Vagina (tissue), 2 donors: ENCODE results near the gene MICALL2. TPM values are rescaled to one million over a fixed set of nuclear protein-coding genes. Genes with fewer than 3 reads are reported as not detected.
A peak's percentile ranks its signal among the peaks of the same experiment; 100 is the strongest.

ENCODE experiments used
- DNase-seq, 2 donors: peaks; one replicate each; pipeline ENCODE4 v3.0.0-alpha.2; 2017; ENCODE audit errors: extremely low spot score in 2 of 2
- H3K27ac ChIP-seq: fragments of 200-600 bp; sonication (generic); one replicate; pipeline ENCODE4 v1.5.1; 2019
- H3K27me3 ChIP-seq: fragments of 200-600 bp; sonication (generic); one replicate; pipeline ENCODE4 v1.5.1; 2019
- H3K36me3 ChIP-seq, 2 donors: fragments of 200-600 bp; sonication (generic); one replicate each; pipeline ENCODE4 v1.5.1; 2017 to 2019
- H3K4me1 ChIP-seq: fragments of 200-600 bp; sonication (generic); one replicate; pipeline ENCODE4 v1.5.1; 2019
- H3K4me3 ChIP-seq, 2 donors: fragments of 200-600 bp; sonication (generic); 1 replicate in 1 of 2; 2 replicates in 1 of 2; pipeline ENCODE4 v1.5.1; 2016 to 2019
- H3K9me3 ChIP-seq: fragments of 200-600 bp; sonication (generic); one replicate; pipeline ENCODE4 v1.5.1; 2019
- POLR2A ChIP-seq, 2 donors: fragments of 450-650 bp; IDR thresholded peaks; one replicate each; pipeline ENCODE4 v1.6.1; 2017; ENCODE audit warnings: antibody characterized with exemption in 2 of 2, mild to moderate bottlenecking in 2 of 2, moderate library complexity in 2 of 2
- POLR2AphosphoS5 ChIP-seq, 2 donors: sonication (generic); formaldehyde crosslinking; IDR thresholded peaks; one replicate each; pipeline ENCODE4 v1.9.0; 2017; ENCODE audit warnings: antibody characterized with exemption in 2 of 2, mild to moderate bottlenecking in 2 of 2, low read depth in 1 of 2; ENCODE audit not compliant: insufficient read depth in 1 of 2
- intact Hi-C: fragments of 100-400 bp; cut with DNase I; formaldehyde crosslinking; loops from one replicate; pipeline ENCODE4 v1.15.1; 2023
- total RNA-seq: library from RNA; depleted of rRNA; stranded (reverse); fragments of >200 nt; gene quantifications from one replicate; pipeline ENCODE4 v1.2.3, GENCODE V29; 2016
- TF ChIP-seq, protein P1 (sequence below), 3 experiments: fragments of 450-650 bp in 2 of 3; fragments of 200-600 bp in 1 of 3; sonication (generic) in 1 of 3; IDR thresholded peaks; one replicate each; pipeline ENCODE4 v1.5.1; 2017 to 2019; ENCODE audit warnings: antibody characterized with exemption in 3 of 3, mild to moderate bottlenecking in 2 of 3, moderate library complexity in 2 of 3

Gene MICALL2
- total RNA-seq = 15.7 TPM

DNA sequence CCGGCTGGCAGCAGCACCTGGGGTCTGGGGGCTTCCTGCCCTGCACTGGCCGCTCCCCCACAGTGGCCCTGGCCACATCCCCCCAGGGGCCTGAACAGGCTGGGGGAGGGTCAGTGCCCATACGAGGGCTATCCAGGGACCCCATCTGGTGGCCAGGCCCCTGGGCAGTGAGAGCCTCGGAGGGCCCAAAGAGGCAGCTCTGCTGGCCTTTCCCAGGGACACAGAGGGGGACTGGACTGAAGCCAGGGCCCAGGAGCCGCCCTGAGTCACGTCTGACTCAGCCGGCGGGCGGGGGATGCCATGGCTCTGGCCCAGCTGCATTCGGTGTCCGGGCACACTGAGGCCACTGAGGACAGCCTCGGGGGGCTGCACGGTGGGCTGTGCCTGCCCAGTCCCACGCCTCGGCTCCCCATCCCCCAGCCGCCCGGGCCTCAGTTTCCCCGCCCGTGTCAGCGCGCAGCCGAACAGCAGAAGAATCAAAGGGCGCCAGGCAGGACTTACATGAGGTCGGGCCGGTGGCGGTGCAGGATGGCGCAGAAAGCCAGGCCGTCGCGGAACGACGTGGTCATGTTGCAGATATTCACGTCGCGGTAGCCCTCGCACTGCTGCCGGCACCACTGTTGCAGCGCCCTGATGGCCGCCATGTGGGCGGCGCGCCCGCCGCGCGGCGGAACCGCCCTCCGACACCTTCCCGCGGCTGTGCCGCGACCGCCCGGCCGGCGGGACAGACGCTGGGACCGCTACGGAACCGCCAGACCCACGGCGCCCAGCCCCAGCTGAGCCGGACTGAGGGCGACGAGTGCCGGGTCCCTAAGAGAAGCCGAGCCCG, at the start of gene MICALL2:
TSS of gene MICALL2 (minus strand) at position 788 of the 829 bp plus-strand sequence. CDS start at position 644, 144 bp downstream.
- Histone ChIP-seq H3K27me3 (no peaks in the 10 kb centered on the region), H3K4me3 (peak within 1 kb of the TSS; percentile 89 to 91), H3K27ac (peak within 1 kb of the TSS; percentile 88), H3K9me3 (no peaks in the 10 kb centered on the region), H3K4me1 (peaks cover 84% of the 10 kb centered on the region), H3K36me3 (no peaks in the 10 kb centered on the region)
- peak in 1 of 2 donors; percentile 84 for TF ChIP-seq POLR2A (IDR thresholded peaks at IDR 0.05)
- peak in 1 of 2 donors; percentile 79 for TF ChIP-seq POLR2AphosphoS5 (IDR thresholded peaks at IDR 0.05; ENCODE audit: insufficient read depth in 1 of 2, low read depth in 1 of 2)
- TF ChIP-seq, protein P1, sequence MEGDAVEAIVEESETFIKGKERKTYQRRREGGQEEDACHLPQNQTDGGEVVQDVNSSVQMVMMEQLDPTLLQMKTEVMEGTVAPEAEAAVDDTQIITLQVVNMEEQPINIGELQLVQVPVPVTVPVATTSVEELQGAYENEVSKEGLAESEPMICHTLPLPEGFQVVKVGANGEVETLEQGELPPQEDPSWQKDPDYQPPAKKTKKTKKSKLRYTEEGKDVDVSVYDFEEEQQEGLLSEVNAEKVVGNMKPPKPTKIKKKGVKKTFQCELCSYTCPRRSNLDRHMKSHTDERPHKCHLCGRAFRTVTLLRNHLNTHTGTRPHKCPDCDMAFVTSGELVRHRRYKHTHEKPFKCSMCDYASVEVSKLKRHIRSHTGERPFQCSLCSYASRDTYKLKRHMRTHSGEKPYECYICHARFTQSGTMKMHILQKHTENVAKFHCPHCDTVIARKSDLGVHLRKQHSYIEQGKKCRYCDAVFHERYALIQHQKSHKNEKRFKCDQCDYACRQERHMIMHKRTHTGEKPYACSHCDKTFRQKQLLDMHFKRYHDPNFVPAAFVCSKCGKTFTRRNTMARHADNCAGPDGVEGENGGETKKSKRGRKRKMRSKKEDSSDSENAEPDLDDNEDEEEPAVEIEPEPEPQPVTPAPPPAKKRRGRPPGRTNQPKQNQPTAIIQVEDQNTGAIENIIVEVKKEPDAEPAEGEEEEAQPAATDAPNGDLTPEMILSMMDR (IDR thresholded peaks at IDR 0.05) = no peak
- intact Hi-C loops = no loop called here
- DNase-seq = no peak

DNA sequence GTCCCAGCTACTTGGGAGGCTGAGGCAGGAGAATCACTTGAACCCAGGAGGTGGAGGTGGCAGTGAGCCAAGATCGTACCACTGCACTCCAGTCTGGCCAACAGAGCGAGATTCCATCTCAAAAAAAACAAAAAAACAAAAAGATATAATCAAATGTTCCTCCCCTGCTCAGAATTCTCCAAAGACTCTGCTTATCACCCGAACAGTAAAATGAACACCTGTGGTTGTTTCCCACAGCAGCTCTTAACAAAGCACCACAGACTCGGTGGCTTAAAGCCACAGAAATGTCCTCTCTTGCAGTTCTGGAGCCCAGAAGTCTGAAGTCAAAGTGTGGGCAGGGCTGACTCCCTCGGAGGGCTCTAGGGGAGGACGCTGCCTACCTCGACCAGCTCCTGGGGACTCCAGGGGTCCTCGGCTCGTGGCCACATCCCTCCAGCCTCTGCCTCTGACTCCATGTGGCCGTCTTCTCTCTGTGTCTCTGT, 49.0 kb upstream of the MICALL2 start:
- Histone ChIP-seq H3K27me3 (no peaks in the 10 kb centered on the region), H3K4me1 (peaks cover 15% of the 10 kb centered on the region), H3K9me3 (no peaks in the 10 kb centered on the region), H3K36me3 (no peaks in the 10 kb centered on the region), H3K4me3 (no peak overlapping the region), H3K27ac (no peak overlapping the region)
- no peak for TF ChIP-seq POLR2AphosphoS5 (IDR thresholded peaks at IDR 0.05; ENCODE audit: insufficient read depth in 1 of 2, low read depth in 1 of 2)
- TF ChIP-seq POLR2A (IDR thresholded peaks at IDR 0.05) = no peak
- intact Hi-C loops = loop anchor here (10.0 kb wide), 1 partner anchor 56 kb away; no protein-coding TSS in a partner anchor
- DNase-seq = no peak

DNA sequence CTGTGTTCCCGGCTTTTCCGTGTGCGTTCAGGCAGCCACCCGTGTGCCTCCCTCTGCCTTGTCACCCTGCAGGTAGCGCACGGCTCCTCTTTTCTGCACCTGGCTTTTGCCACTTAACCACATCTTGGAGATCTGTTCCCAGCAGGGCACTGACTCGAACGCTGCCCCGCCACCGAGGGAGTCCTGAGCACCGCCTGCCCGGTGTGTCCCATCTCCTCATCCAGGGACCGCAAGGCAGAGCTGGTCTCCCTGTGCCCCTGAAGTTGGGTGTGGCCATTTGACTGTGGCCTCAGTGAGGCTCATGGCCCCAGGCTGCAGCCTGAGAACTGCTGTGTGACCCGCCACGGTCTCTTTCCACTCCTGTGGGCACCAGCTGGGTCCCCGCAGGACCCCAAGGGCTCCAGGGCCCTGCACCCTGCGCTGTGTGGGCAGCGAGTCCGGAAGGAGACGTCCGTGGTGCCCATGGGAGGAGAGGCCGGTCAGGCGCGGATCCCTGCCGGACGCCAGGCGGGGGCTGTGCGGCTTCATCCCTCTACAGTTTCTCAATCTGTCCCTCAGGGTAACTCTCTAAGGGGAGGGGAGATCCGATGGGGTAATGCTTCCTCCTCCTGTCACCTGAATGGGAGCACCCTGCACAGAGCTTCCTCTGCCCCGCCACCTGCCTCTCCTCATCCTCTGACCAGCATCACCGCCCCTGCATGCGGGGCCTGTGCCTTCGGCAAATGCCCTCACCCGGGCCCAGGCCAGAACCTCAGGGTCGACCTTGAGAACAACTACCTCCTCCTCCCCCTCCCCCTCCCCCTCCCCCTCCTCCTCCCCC, 46.7 kb upstream of the MICALL2 start:
- Histone ChIP-seq H3K27ac (no peak overlapping the region), H3K9me3 (no peaks in the 10 kb centered on the region), H3K4me3 (no peak overlapping the region), H3K4me1 (peaks cover 26% of the 10 kb centered on the region), H3K36me3 (peaks cover 0 to 18% of the 10 kb centered on the region in 2 donors), H3K27me3 (no peaks in the 10 kb centered on the region)
- TF ChIP-seq, protein P1 (IDR thresholded peaks at IDR 0.05) = no peak
- TF ChIP-seq POLR2AphosphoS5 (IDR thresholded peaks at IDR 0.05; ENCODE audit: insufficient read depth in 1 of 2, low read depth in 1 of 2) (no peak), POLR2A (IDR thresholded peaks at IDR 0.05) (no peak)
- intact Hi-C loops = loop anchor here (10.0 kb wide), 1 partner anchor 59 kb away; no protein-coding TSS in a partner anchor
- DNase-seq = no peak

DNA sequence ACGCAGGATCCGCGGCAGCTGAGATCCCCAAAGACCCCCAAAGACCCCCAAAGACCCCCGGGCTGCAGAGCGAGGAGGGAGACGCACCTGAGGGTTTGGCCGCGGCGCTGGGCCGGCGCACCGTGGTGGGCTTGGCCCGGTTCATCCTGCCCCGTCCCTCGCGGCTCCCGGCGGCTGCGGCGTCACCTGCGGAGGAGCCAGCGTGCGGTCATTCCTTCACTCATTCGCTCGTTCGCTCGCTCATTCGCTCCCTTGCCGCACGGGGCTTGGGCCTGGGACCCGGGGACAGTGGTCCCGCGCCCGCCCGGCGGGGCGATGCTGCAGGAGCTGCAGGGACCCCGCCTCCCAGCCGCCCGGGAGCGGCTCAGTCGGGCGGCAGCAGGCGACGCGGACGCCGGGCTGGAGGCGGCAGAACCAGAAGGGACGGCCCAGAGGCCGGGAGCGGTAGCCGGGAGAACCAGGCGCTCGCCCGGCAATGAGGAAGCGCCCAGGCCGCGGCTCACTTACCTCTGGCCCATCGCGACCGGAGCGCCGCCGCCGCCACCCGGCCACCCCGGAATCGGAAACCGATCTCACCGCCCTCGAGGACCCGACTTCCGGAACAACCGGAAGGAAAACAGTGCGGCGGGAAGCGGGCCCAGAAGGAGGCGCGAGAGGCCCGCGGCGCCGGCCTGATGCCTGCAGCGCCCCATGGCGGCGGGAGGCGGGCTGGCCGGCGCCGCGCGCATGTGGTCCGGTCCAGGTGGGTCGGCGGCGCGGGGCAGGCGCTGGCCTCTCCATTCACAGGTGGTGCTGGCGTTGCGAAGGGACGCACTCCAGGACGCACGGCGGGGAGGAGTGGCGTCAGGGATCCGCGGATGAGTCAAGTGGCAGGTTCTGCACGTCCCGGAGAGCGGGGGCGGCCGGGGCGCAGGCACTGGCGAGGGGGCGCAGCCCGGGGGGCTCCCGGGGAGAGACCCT, 44.8 kb upstream of the MICALL2 start, which contains the start of gene INTS1:
TSS of gene INTS1 (minus strand) at position 574 of the 960 bp plus-strand sequence. CDS start at position 145, 429 bp downstream.
- H3K9me3 ChIP-seq = no peaks in the 10 kb centered on the region
- intact Hi-C loops = loop anchor here (10.0 kb wide), 1 partner anchor 61 kb away; no protein-coding TSS in a partner anchor
- TF ChIP-seq, protein P1 (IDR thresholded peaks at IDR 0.05) = peak; percentile 87 to 95 (median 92)
- peak; percentile 67 to 93 for TF ChIP-seq POLR2AphosphoS5 (IDR thresholded peaks at IDR 0.05; ENCODE audit: insufficient read depth in 1 of 2, low read depth in 1 of 2)
- no peak for TF ChIP-seq POLR2A (IDR thresholded peaks at IDR 0.05)
- peak within 1 kb of the TSS; percentile 37 for H3K27ac ChIP-seq
- no peak for DNase-seq
- peaks cover 0 to 34% of the 10 kb centered on the region in 2 donors for H3K36me3 ChIP-seq
- H3K4me3 ChIP-seq = peak within 1 kb of the TSS; percentile 82 to 84
- no peaks in the 10 kb centered on the region for H3K27me3 ChIP-seq
- peaks cover 26% of the 10 kb centered on the region for H3K4me1 ChIP-seq
